GM19193 (cell line): ENCODE measurements around the gene IZUMO4.

Experiments
- POLR2A ChIP-seq: IDR thresholded peaks from 4 replicates; pipeline ENCODE4 v1.6.1; 2011; ENCODE audit not compliant: insufficient read depth, insufficient read length; ENCODE audit errors: extremely low read depth

Gene IZUMO4

GRCh38 chr19:2086695-2087620 is 9.8 kb upstream of the IZUMO4 start:
- TF ChIP-seq POLR2A, result peak; percentile 59

GRCh38 chr19:2087621-2088100 is 9.1 kb upstream of the IZUMO4 start:
- peak; percentile 46 for TF ChIP-seq POLR2A

GRCh38 chr19:2089001-2089711 is 7.6 kb upstream of the IZUMO4 start:
- TF ChIP-seq POLR2A, result peak; percentile 63

- TF ChIP-seq POLR2A, result no peak
Observed at GRCh38 chr19:2089727-2090053, 7.0 kb upstream of the IZUMO4 start.

- TF ChIP-seq POLR2A, result peak; percentile 69
Observed at GRCh38 chr19:2096034-2096479, 658 bp upstream of the IZUMO4 start, which contains the start of gene MOB3A. Gene MOB3A, minus strand, starts transcription at chr19:2096326. Its CDS starts 17,766 bp downstream, at chr19:2078560.

GRCh38 chr19:2097203-2097885 is 629 bp downstream of the IZUMO4 start:
- TF ChIP-seq POLR2A, result no peak

- TF ChIP-seq POLR2A, result no peak
Observed at GRCh38 chr19:2097886-2098327, 1.2 kb downstream of the IZUMO4 start.

- TF ChIP-seq POLR2A, result no peak
Observed at GRCh38 chr19:2099054-2099501, 2.4 kb downstream of the IZUMO4 start.

- no peak for TF ChIP-seq POLR2A
Observed at GRCh38 chr19:2099937-2100718, 3.4 kb downstream of the IZUMO4 start.

GRCh38 chr19:2100719-2101061 is 4.0 kb downstream of the IZUMO4 start:
- TF ChIP-seq POLR2A, result no peak

GRCh38 chr19:2101417-2102335 is 5.0 kb downstream of the IZUMO4 start:
- no peak for TF ChIP-seq POLR2A

- TF ChIP-seq POLR2A, result no peak
Observed at GRCh38 chr19:2103045-2103707, 6.5 kb downstream of the IZUMO4 start.

GRCh38 chr19:2108251-2109016 is 11.7 kb downstream of the IZUMO4 start:
- no peak for TF ChIP-seq POLR2A
